Bronchial epithelial cell (primary cell): ENCODE data around the gene GNB1L. TPM values are rescaled to one million over a fixed set of nuclear protein-coding genes. Genes with fewer than 3 reads are reported as not detected.

Experiments
- DNase-seq: peaks from one replicate; pipeline ENCODE4 v3.0.0-alpha.2; 2010; ENCODE audit warnings: low read depth
- FAIRE-seq: peaks from 2 replicates; lab custom pipeline; 2011; peaks lifted over from hg19 to GRCh38; lab: Jason Lieb, UNC
- H3K27me3 ChIP-seq: 2 replicates; pipeline ENCODE4 v1.5.1; 2011; ENCODE audit warnings: low read length; ENCODE audit not compliant: control insufficient read depth, insufficient read depth
- H3K36me3 ChIP-seq: 2 replicates; pipeline ENCODE4 v1.5.1; 2011; ENCODE audit warnings: low read length; ENCODE audit not compliant: control insufficient read depth, insufficient read depth
- H3K4me3 ChIP-seq: 2 replicates; pipeline ENCODE4 v1.5.1; 2011; ENCODE audit warnings: mild to moderate bottlenecking, low read depth, low read length, control low read depth
- CTCF ChIP-seq: IDR thresholded peaks from 2 replicates; pipeline ENCODE4 v1.5.1; 2011; ENCODE audit warnings: mild to moderate bottlenecking, moderate library complexity, low read length, control low read depth, inconsistent platforms; ENCODE audit not compliant: insufficient read depth, severe bottlenecking
- total RNA-seq: library from RNA; depleted of rRNA; stranded (reverse); fragments of >200 nt; gene quantifications from 2 replicates; pipeline ENCODE4 v1.2.1, GENCODE V29; 2014

Gene GNB1L
- total RNA-seq, 1 donor from 2014 or later: 7.6 TPM

GRCh38 chr22:19896665-19897355, 42.1 kb upstream of the GNB1L start:
- H3K27me3 ChIP-seq: no peaks in the 10 kb centered on the region
- peak; percentile 13 for TF ChIP-seq CTCF
- FAIRE-seq: no peak
- H3K36me3 ChIP-seq: peaks cover 6% of the 10 kb centered on the region
- DNase-seq: no peak
- no peak overlapping the region for H3K4me3 ChIP-seq

GRCh38 chr22:19895160-19895849, 40.6 kb upstream of the GNB1L start:
- FAIRE-seq: no peak
- H3K36me3 ChIP-seq: peaks cover 4% of the 10 kb centered on the region
- DNase-seq: no peak

GRCh38 chr22:19893363-19893762, 38.7 kb upstream of the GNB1L start:
- FAIRE-seq (no peak), DNase-seq (no peak)
- no peak overlapping the region for H3K4me3 ChIP-seq
- no peak for TF ChIP-seq CTCF
- no peaks in the 10 kb centered on the region for H3K27me3 ChIP-seq
- H3K36me3 ChIP-seq: peaks cover 6% of the 10 kb centered on the region

More at GRCh38 chr22:19895160-19895849, 40.6 kb upstream of the GNB1L start:
- no peaks in the 10 kb centered on the region for H3K27me3 ChIP-seq
- H3K4me3 ChIP-seq: no peak overlapping the region
- no peak for TF ChIP-seq CTCF

- no peak for FAIRE-seq
- Histone ChIP-seq H3K4me3 (no peak overlapping the region), H3K36me3 (peaks cover 6% of the 10 kb centered on the region), H3K27me3 (no peaks in the 10 kb centered on the region)
- no peak for TF ChIP-seq CTCF
- no peak for DNase-seq
These were observed 38.3 kb upstream of the GNB1L start for GRCh38 chr22:19892925-19893324.

GRCh38 chr22:19892257-19892879, 37.7 kb upstream of the GNB1L start:
- peaks cover 6% of the 10 kb centered on the region for H3K36me3 ChIP-seq
- FAIRE-seq (no peak), DNase-seq (peak; percentile 51)
- H3K4me3 ChIP-seq: no peak overlapping the region
- H3K27me3 ChIP-seq: no peaks in the 10 kb centered on the region
- no peak for TF ChIP-seq CTCF
